ENCODE results near the gene FLRT2. TPM values are rescaled to one million over a fixed set of nuclear protein-coding genes. Genes with fewer than 3 reads are reported as not detected.

FLRT2 gene
- total RNA-seq, 4 donors from 2014 or later = 2.5 to 13.0 (median 7.9) TPM

DNA sequence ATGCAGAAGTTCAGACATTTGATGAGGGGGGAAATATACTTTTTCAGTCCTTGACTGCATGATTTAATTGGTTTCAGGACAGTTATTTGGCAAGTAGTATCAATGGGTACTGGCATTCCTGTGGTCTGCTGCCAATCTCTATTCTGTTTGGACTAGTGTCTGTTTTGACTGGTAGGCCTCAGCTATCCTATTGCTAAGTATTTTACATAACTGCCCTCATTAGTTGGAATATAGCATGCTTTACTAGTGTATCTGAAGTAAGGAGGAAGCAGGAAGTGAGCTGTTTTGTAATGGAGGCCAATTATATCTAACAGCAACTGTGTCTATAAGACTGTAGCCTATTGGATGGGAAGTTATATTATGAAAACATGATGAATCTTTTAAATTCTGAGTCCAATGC, 104.3 kb downstream of the FLRT2 start:
- Histone ChIP-seq H3K36me3 (no peaks in the 10 kb centered on the region), H3K4me3 (no peak overlapping the region), H3K27me3 (no peaks in the 10 kb centered on the region), H3K9me3 (no peaks in the 10 kb centered on the region), H3K4me1 (no peaks in the 10 kb centered on the region), H3K27ac (replicated peaks in 1 of 4) (no peak overlapping the region)
- DNase-seq (ENCODE audit: extremely low spot score) = no peak
- intact Hi-C loops (cut with DNase I) = no loop called here
- TF ChIP-seq POLR2A (IDR thresholded peaks at IDR 0.05; ENCODE audit: low read depth) (no peak), POLR2AphosphoS5 (IDR thresholded peaks at IDR 0.05) (no peak)

DNA sequence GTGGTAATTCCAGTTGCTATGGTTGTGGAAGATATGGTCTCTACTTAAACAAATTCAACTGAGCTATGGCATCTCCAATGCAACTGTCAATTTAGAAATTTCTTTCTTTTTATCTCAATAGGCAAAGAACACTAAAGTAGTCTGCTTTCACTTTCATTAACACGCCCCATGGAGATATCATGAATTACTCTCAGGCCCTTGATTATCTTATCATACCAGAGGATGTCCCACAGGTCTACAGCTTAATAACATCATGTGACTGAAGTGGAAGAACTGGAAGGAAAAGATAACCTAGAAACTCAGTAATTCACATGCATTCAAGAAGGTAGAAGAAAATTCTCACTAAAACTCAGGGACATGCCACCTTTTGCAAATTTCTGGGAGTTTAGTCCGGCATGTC, 114.3 kb downstream of the FLRT2 start:
- H3K4me1 ChIP-seq = no peaks in the 10 kb centered on the region
- TF ChIP-seq POLR2A (IDR thresholded peaks at IDR 0.05; ENCODE audit: low read depth) = no peak
- TF ChIP-seq POLR2AphosphoS5 (IDR thresholded peaks at IDR 0.05) = no peak
- H3K4me3 ChIP-seq = no peak overlapping the region
- DNase-seq (ENCODE audit: extremely low spot score) = no peak
- no peaks in the 10 kb centered on the region for H3K9me3 ChIP-seq
- H3K27me3 ChIP-seq = no peaks in the 10 kb centered on the region
- WGBS = 87% methylated on average over 2 of the region's 2 CpGs
- no peak overlapping the region for H3K27ac ChIP-seq (replicated peaks in 1 of 4)
- no peaks in the 10 kb centered on the region for H3K36me3 ChIP-seq
- intact Hi-C loops (cut with DNase I) = no loop called here

DNA sequence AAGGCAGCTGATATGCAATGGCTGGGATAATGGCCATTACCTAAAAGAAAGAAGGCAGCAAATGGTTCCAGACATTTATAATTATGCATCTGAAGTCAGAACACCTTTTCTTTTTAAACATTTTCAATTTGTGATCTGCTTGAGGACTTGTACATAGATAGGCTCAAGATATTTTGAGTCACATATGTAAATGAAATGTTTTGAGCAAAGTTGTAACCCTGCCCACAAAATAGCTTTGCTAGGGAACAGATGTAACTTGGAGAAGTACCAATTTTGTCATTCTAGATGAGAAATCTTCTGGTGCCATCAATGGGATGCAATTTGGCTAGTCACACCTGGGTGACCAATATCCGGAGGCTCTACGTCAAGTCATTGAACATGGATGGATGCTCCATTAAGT, 123.1 kb downstream of the FLRT2 start:
- Histone ChIP-seq H3K4me3 (no peak overlapping the region), H3K4me1 (no peaks in the 10 kb centered on the region), H3K27me3 (no peaks in the 10 kb centered on the region), H3K36me3 (no peaks in the 10 kb centered on the region), H3K9me3 (no peaks in the 10 kb centered on the region), H3K27ac (replicated peaks in 1 of 4) (no peak overlapping the region)
- intact Hi-C loops (cut with DNase I) = no loop called here
- TF ChIP-seq POLR2AphosphoS5 (IDR thresholded peaks at IDR 0.05) (no peak), POLR2A (IDR thresholded peaks at IDR 0.05; ENCODE audit: low read depth) (no peak), EP300 (IDR thresholded peaks at IDR 0.05) (no peak)
- TF ChIP-seq, protein P1, sequence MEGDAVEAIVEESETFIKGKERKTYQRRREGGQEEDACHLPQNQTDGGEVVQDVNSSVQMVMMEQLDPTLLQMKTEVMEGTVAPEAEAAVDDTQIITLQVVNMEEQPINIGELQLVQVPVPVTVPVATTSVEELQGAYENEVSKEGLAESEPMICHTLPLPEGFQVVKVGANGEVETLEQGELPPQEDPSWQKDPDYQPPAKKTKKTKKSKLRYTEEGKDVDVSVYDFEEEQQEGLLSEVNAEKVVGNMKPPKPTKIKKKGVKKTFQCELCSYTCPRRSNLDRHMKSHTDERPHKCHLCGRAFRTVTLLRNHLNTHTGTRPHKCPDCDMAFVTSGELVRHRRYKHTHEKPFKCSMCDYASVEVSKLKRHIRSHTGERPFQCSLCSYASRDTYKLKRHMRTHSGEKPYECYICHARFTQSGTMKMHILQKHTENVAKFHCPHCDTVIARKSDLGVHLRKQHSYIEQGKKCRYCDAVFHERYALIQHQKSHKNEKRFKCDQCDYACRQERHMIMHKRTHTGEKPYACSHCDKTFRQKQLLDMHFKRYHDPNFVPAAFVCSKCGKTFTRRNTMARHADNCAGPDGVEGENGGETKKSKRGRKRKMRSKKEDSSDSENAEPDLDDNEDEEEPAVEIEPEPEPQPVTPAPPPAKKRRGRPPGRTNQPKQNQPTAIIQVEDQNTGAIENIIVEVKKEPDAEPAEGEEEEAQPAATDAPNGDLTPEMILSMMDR (IDR thresholded peaks at IDR 0.05) = no peak
- no peak for DNase-seq (ENCODE audit: extremely low spot score)
- 100% methylated on average over 2 of the region's 2 CpGs for WGBS

DNA sequence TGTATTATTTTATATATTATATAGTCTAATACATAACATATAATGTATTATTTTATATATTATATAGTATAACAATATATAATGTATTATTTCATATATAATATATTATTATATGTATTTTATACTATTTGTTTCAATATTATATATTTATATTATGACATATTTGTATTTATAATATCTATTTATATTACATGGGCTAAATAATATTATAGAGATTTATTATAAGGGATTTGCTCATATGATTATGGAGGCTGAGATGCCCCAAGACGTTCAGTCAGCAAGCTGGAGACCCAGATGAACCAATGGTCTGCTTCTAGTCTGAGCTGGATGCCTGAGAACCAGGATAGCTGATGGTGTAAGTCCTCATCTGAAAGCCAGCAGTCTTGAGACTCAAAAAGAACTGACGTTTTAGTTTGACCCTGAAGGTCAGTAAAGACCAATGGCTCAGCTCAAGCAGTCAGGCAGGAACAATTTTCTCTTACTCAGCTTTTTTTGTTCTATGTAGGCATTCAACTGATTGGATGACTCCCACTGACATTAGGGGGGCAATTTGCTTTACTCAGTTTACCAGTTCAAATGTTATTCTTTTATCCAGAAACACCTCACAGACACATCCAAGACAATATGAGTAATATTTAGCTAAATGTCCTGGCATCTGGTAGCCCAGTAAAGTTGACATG, 130.4 kb downstream of the FLRT2 start:
- intact Hi-C loops (cut with DNase I) = no loop called here

DNA sequence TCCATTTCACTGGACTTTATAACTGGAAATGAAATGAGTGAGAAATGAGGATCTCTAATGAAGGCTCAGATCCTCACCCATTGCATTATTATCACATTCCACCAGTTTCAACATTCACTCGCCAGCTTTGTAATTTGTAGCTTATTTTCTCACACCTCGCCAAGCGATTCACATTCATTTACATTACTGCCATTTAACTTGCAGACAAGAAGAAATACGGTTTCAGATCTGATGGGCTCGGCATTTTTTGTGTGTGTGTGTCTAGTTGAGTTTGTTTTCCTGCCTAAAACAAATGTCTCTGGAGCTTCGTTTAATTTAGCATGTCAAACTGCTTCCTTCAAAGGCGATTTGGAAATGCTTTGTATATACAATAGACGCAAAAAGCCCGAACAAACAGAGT, 132.2 kb downstream of the FLRT2 start:
- no peaks in the 10 kb centered on the region for H3K27me3 ChIP-seq
- no peak for DNase-seq (ENCODE audit: extremely low spot score)
- no peak overlapping the region for H3K27ac ChIP-seq (replicated peaks in 1 of 4)
- intact Hi-C loops (cut with DNase I) = no loop called here
- WGBS = 74% methylated on average over 9 of the region's 9 CpGs
- no peaks in the 10 kb centered on the region for H3K36me3 ChIP-seq
- TF ChIP-seq, protein P1 (IDR thresholded peaks at IDR 0.05) = no peak
- TF ChIP-seq POLR2A (IDR thresholded peaks at IDR 0.05; ENCODE audit: low read depth) = no peak
- no peak for TF ChIP-seq POLR2AphosphoS5 (IDR thresholded peaks at IDR 0.05)
- TF ChIP-seq EP300 (IDR thresholded peaks at IDR 0.05) = no peak
- no peaks in the 10 kb centered on the region for H3K4me1 ChIP-seq
- no peak overlapping the region for H3K4me3 ChIP-seq
- H3K9me3 ChIP-seq = no peaks in the 10 kb centered on the region

More for the DNA sequence above, 130.4 kb downstream of the FLRT2 start:
- Histone ChIP-seq H3K36me3 (no peaks in the 10 kb centered on the region), H3K27me3 (no peaks in the 10 kb centered on the region), H3K4me3 (no peak overlapping the region), H3K4me1 (no peaks in the 10 kb centered on the region), H3K9me3 (no peaks in the 10 kb centered on the region), H3K27ac (replicated peaks in 1 of 4) (no peak overlapping the region)
- WGBS = 93% methylated on average over 2 of the region's 2 CpGs
- no peak for TF ChIP-seq POLR2A (IDR thresholded peaks at IDR 0.05; ENCODE audit: low read depth)
- no peak for TF ChIP-seq EP300 (IDR thresholded peaks at IDR 0.05)
- TF ChIP-seq POLR2AphosphoS5 (IDR thresholded peaks at IDR 0.05) = no peak
- TF ChIP-seq, protein P1 (IDR thresholded peaks at IDR 0.05) = no peak
- DNase-seq (ENCODE audit: extremely low spot score) = no peak

DNA sequence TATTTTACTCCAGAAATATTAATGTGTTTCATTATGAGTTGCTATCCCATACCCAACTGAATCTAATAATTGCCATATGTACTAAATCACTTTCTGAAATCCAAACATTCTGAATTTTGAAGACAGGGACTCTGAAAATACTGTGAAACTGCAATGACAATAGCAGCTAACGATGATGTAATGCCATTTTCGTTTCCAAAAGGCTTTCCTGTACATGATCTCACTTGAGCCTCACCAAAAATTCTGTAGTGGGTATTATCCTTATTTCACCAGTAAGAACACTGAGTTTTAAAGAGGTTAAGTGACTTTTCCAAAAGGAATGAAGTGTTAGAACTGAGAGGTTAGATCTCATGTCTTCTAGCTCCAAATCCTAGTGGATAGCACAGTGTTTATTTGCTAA, 133.3 kb downstream of the FLRT2 start:
- no peak for TF ChIP-seq EP300 (IDR thresholded peaks at IDR 0.05)
- TF ChIP-seq, protein P1 (IDR thresholded peaks at IDR 0.05) = no peak
- TF ChIP-seq POLR2A (IDR thresholded peaks at IDR 0.05; ENCODE audit: low read depth) = no peak
- no peak for TF ChIP-seq POLR2AphosphoS5 (IDR thresholded peaks at IDR 0.05)
- 61% methylated on average over 2 of the region's 2 CpGs for WGBS
- H3K4me3 ChIP-seq = no peak overlapping the region
- H3K36me3 ChIP-seq = no peaks in the 10 kb centered on the region
- H3K4me1 ChIP-seq = no peaks in the 10 kb centered on the region
- H3K9me3 ChIP-seq = no peaks in the 10 kb centered on the region
- H3K27me3 ChIP-seq = no peaks in the 10 kb centered on the region
- intact Hi-C loops (cut with DNase I) = no loop called here
- DNase-seq (ENCODE audit: extremely low spot score) = no peak
- H3K27ac ChIP-seq (replicated peaks in 1 of 4) = no peak overlapping the region
